ENCODE measurements around the gene TRPM3.

DNA sequence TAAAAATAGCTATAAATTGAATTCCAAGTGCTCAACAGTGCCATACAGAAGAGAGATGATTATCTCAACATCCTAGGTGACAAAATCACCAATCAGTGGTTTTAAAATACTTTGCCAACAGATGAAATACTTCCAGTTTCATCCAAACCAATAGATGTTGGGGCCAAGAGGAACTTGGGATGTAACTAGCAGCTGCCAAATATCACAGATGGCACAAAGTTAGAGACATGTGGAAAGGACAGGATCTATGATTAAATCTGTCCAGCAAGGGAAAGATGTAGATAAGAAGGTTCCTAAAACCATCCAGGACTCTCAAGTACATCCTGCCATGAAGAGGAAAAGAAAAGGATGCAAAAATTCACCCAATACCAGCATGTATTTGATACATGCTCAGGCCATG lies 23.8 kb downstream of the TRPM3 start:
- no peak for TF ChIP-seq EZH2phosphoT487 (IDR thresholded peaks at IDR 0.05; ENCODE audit: low read depth)
- TF ChIP-seq, protein P1, sequence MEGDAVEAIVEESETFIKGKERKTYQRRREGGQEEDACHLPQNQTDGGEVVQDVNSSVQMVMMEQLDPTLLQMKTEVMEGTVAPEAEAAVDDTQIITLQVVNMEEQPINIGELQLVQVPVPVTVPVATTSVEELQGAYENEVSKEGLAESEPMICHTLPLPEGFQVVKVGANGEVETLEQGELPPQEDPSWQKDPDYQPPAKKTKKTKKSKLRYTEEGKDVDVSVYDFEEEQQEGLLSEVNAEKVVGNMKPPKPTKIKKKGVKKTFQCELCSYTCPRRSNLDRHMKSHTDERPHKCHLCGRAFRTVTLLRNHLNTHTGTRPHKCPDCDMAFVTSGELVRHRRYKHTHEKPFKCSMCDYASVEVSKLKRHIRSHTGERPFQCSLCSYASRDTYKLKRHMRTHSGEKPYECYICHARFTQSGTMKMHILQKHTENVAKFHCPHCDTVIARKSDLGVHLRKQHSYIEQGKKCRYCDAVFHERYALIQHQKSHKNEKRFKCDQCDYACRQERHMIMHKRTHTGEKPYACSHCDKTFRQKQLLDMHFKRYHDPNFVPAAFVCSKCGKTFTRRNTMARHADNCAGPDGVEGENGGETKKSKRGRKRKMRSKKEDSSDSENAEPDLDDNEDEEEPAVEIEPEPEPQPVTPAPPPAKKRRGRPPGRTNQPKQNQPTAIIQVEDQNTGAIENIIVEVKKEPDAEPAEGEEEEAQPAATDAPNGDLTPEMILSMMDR (IDR thresholded peaks at IDR 0.05; ENCODE audit: low read depth, low read length) = no peak

Measured in OCI-LY3 (cell line).